NCI-H1436 treated with DMSO at 0.1 percent for 48 hours (cell line): ENCODE measurements around the gene SNTB2.
"Not testable (repeated sequence)": the region's sequence is repeated elsewhere in the genome, so short reads cannot be mapped to it uniquely, and the experiment has no call there.

ENCODE experiments used
- DNase-seq: peaks from one replicate; lab custom pipeline; 2025; lab: John Stamatoyannopoulos, UW

Gene SNTB2

DNA sequence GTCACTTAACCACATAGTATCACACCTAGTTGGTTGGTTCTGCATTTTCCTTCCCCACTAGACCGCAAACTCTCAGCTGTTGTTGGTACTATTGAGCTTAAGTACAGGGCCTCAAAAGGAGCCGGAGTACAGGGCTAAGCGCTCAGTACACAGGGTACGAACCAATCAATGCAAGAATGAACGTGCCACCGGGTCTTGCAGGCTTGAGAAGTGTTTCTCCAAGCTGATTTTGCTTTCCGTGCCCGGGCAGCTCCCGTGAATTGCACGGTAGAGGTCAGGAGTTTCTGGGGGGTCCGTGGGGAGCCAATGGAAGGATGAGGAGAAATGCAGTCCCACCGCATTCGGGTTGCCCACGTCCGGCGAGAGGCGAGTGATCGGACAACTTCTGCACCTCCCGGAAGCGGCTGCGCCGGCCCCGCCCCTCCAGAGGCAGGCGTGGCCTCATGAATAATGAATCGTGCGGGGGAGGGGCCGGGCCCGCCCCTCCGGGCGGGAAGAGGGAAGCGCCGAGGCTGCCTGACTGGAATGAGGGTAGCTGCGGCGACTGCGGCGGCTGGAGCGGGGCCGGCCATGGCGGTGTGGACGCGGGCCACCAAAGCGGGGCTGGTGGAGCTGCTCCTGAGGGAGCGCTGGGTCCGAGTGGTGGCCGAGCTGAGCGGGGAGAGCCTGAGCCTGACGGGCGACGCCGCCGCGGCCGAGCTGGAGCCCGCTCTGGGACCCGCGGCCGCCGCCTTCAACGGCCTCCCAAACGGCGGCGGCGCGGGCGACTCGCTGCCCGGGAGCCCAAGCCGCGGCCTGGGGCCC lies at the start of gene SNTB2:
Gene SNTB2, plus strand, starts transcription at position 523 of the 804 bp plus-strand sequence. Its CDS starts 3 bp downstream, at position 526.
- DNase-seq = peak; percentile 25

DNA sequence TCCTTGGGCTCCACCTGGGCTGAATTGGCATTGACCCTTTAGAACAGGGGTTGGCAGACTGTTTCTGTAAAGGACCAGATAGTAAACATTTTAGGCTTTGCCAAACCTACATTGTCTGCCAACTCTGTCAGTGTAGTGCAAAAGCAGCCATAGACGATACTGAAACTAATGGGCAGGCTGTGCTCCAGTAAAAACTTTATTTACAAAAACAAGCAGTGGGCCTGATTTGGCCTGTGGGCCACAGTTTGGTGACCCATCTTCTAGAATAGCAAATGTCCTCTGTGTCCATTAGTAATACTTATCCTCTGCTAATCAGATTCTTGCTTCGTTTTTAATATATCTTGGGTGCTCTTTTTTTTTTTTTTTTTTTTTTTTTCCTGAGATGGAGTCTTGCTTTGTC lies 48.4 kb upstream of the SNTB2 start:
- no peak for DNase-seq

- not testable (repeated sequence) for DNase-seq
Observed at GRCh38 chr16:69139464-69139863, 47.5 kb upstream of the SNTB2 start.

DNA sequence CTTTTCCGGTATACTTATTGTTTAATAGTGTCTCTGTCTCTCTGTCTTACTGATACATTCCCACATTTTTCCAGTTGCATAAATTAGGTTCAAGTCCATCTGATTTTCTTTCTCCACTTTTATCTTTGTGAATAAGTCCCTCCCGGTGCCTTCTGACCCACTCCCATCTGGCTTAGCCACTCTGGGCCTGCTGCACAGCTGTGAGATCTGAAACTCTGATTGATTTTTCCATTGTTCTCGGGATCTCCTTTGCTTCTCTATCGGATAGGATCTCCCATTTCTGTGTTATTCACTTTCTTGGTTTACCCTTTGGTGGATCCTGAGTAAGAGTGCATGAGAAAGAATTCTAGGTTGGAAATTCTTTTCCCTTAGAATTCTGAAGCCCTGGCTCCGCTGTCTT lies 46.0 kb upstream of the SNTB2 start:
- DNase-seq = no peak

DNA sequence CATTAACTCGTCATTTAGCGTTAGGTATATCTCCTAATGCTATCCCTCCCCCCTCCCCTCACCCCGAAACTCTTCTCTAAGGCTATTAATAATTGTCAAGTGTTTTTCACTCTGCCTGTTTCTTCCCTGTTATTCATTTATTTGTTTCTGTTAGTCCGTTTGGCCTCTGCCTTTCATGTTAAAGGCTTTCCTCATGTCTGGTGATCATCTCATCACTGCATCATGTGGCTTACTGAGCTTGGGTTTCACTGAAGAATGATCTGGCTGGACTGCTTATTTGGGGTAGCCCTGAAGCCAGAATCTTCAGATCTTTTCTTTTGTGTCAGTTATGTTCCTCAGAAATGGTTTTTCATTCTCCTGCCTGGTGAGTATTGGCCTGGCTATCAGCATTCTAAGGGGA lies 45.0 kb upstream of the SNTB2 start:
- no peak for DNase-seq

DNA sequence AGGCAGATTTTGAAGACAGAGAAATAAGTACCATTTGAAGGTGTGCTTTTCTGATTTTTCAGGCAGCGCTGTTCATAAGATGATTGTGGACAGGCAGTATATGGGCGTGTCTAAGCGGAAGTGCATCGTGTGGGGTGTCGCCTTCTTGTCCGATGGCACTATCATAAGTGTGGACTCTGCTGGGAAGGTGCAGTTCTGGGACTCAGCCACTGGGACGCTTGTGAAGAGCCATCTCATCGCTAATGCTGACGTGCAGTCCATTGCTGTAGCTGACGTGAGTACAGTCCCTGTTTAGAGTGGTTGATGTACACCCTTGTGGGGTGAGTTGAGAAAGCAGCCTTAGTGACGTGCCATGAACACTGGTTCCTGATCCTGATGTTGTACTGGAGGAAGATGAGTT lies 43.8 kb upstream of the SNTB2 start:
- DNase-seq = no peak

DNA sequence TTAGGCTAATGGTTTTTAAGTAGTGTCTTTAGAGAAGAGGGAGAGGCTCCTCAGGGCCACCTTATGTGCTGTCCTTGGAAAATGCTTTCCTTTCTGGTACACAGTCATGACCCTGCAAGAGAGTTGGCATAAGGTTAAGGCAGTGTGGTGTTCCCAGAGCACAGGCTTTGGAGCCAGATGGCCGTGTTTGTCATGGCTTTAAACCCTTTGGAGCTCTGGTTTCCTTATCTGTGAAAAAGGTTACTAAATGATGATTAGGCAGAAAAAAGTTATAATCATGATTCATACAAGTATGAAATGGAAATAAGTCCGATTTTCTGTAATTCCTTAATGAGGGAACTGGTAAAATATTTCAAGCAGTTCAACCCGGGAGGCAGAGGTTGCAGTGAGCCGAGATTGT lies 41.3 kb upstream of the SNTB2 start:
- no peak for DNase-seq

DNA sequence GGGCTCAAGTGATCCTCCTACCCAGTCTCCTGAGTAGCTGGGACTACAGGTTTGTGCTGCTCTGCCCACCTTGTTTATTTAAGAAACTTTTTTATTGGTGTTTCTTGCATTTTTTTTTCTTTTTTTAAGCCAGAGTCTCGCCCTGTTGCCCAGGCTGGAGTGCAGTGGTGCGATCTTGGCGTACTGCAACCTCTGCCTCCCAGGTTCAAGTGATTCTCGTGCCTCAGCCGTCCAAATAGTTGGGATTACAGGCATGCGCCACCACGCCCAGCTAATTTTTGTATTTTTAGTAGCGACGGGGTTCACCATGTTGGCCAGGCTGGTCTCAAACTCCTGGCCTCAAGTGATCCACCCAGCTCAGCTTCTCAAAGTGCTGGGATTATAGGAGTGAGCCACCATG lies 37.3 kb upstream of the SNTB2 start:
- not testable (repeated sequence) for DNase-seq

DNA sequence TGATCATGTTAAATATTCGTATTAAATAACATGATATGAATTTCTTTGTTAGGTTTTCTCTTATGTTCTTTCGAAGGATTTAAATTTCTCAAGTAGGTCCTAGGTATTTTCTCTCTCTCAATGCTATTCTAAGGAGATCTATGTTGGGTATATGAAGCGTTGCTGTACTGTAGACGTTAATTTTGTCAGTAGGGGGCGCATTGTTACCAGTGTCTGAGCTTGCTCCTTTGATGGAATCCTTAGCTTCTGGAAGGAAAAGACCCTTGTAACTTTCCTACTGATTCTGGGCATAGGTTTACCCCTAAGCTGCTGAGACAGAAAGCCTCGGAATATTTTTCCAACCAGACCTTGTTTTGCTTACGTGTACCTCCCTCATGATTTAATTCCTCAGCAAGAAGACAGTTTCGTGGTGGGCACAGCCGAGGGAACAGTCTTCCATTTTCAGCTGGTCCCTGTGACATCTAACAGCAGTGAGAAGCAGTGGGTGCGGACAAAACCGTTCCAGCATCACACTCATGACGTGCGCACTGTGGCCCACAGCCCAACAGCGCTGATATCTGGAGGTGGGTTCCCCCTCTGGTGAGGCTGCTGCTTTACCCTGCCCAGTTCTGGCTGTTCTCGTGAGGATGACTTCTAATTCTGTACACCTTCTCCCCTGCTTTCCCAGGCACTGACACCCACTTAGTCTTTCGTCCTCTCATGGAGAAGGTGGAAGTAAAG lies 36.7 kb upstream of the SNTB2 start:
- DNase-seq = peak; percentile 14

DNA sequence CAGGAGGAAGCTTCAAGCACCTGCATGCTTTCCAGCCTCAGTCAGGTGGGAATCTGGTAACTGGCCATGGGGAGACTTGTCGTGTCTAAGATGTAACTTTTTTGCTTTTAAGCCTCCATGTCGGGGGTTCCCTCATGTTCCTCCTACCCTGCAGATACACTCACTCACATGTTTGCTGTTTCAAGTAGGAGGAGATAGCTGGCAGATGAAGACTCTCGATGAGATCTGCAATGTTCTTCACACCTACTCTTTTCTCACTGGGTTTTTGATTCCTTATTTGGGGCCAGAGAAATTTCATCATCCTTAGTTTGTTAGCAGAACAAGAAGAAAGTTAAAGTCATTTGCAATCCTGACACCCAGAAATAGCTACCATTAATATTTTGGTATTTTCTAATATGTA lies 29.8 kb upstream of the SNTB2 start:
- no peak for DNase-seq

GRCh38 chr16:69160192-69160591 lies 26.8 kb upstream of the SNTB2 start:
- no peak for DNase-seq

DNA sequence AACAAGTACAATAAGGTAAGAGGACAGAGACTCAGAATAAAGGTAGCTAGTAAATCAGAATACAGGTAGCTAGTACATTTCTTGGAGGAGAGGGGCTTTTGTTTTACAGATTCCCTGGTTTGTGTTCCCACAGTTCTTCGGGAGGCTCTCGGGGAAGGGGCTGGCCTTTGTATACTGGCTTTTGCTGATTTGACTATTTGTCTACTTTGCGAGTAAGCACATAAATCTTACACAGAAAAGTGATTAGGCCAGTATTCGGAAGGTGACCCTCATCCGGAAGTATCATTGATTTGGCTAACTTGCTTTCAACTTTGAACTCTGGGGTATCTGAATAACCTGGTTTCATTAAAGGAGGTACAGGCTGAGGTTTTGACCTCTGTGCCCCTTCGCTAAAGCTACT lies 21.4 kb upstream of the SNTB2 start:
- no peak for DNase-seq

GRCh38 chr16:69166221-69166833 lies 20.6 kb upstream of the SNTB2 start:
- no peak for DNase-seq

- no peak for DNase-seq
Observed at GRCh38 chr16:69166946-69167930, 19.7 kb upstream of the SNTB2 start.

DNA sequence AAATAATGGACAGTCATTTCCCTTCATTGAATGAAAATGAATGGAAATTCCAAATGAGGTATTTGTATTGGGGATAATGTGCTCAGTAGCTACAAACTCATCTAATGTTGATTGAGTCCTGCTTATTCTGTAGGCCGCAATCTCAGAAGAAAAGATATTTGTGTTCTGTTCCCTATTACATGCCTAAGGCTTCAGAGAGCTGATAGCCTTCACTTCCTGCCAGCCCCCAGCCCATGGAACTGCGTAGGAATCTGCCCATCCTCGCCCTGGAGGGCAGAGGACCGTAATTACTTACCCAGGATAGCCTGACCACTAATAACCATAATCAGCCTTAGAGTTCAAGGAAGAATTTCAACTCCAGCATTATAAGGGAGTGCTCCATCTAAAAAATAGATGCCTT lies 17.9 kb upstream of the SNTB2 start:
- DNase-seq = no peak

DNA sequence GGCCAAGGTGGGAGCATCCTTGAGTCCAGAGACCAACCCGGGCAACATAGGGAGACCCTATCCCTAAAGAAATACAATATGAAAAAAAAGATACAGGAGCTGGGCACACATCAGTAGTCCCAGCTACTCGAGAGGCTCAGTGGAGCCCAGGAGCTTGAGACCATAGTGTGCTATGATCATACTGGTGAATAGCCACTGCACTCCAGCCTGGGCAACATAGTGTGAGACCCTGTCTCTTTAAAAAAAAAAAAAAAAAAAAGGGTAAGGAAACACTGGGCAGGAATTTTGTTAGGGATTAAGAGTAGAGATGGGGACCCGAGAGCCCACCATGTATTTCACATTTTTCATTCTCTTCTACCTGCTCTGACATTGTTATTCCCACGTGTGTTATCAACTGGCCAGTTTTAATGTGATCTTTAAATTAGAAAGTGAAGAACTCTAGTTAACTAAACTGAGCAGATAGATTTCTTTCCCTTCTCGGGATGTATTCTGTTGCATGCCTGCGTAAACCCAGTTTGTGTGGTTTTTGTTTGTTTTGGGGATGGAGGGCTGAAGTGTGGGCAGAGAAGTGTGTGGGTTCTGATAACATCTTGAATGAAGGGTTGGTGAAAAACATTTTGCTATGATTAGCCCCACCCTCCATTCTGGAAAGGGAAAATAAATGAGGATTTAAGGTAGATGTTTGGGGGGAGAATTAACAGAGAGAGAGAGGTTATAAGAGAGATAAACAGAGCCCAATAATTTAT lies 17.2 kb upstream of the SNTB2 start:
- no peak for DNase-seq

DNA sequence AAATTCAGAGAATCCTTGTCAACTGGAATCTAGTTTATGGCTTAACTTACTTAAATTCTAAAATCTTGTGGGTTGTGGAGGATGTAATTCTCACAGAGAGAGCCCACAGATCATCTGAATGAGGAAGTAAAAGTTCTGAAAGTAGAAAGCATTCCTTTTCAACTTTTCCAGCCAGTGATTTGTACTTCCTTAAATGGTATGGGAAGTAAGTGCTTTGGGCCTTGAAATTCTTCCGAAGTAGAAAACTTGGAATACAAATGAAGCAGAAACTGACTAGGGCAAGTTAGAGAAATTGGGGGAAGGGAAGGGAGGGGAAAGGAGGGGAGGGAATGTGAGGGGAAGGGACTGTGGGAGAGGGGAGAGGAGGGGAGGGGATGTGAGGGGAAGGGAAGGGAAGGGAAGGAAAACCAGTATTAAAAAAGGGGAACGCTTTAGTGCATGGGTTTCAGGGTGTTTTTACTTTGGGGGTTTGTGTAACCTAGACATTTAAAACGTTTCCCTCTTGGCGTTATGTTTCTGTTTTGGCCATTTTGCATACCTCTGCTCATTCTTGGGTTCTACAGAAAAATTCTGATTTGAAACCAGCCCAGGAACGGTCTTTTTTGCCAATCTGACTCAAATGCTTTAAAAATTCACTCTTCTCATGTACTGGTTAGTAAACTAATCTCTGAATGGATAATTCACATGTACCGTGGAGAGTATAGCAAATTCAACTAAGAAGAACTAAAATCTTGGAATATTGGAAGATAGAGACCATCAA lies 15.5 kb upstream of the SNTB2 start:
- DNase-seq = no peak

- no peak for DNase-seq
Observed at GRCh38 chr16:69176033-69176800, 10.7 kb upstream of the SNTB2 start.

- DNase-seq = no peak
Observed at GRCh38 chr16:69179328-69180010, 7.5 kb upstream of the SNTB2 start.
